ENCODE results near the gene CDK3. TPM values are rescaled to one million over a fixed set of nuclear protein-coding genes. Genes with fewer than 3 reads are reported as not detected.

Gene CDK3
- total RNA-seq, 2 experiments from 2014 or later = 7.3 to 12.8 TPM

- Histone ChIP-seq H3K36me3 (ENCODE audit: insufficient read depth, low read length) (no peaks in the 10 kb centered on the region), H3K79me2 (ENCODE audit: insufficient read depth, low read depth, low read length) (no peaks in the 10 kb centered on the region), H3K27ac (ENCODE audit: low read depth, low read length, poor library complexity, severe bottlenecking) (no peak overlapping the region), H2AFZ (ENCODE audit: low read length) (no peak overlapping the region), H3K4me3 (ENCODE audit: low read depth, low read length, poor library complexity, severe bottlenecking) (no peak overlapping the region), H3K4me2 (ENCODE audit: low read length) (no peak overlapping the region), H3K9me2 (ENCODE audit: insufficient read depth, low read length) (no peaks in the 10 kb centered on the region), H4K20me1 (ENCODE audit: insufficient read depth, low read length) (no peaks in the 10 kb centered on the region), H3K4me1 (ENCODE audit: insufficient read depth, low read length, poor library complexity, severe bottlenecking) (peaks cover 39% of the 10 kb centered on the region), H3K9me3 (ENCODE audit: low read length) (no peaks in the 10 kb centered on the region)
- intact Hi-C loops (cut with micrococcal nuclease; ENCODE audit: unreplicated experiment) = no loop called here
- POLR2A ChIA-PET = interaction anchor here (1.0 to 2.5 kb wide), 2 partner anchors 21 to 53 kb away, joined by 3 to 12 read pairs; partner anchors contain the start of gene SRP68
- CTCF ChIA-PET (ENCODE audit: unreplicated experiment) = interaction anchor here (0.6 to 2.1 kb wide), 5 partner anchors 10 to 289 kb away, joined by 3 to 14 read pairs (median 3); partner anchors contain the start of genes EXOC7 and QRICH2
- DNase-seq (ENCODE audit: low spot score) = no peak
- TF ChIP-seq EZH2phosphoT487 (IDR thresholded peaks at IDR 0.05; ENCODE audit: borderline replicate concordance, low read depth, low read length) = no peak
- TF ChIP-seq CTCF (conservative IDR thresholded peaks at IDR 0.05; ENCODE audit: low read length) = no peak
- no TSS peak for BruUV-seq (replicated peaks)
Measured at GRCh38 chr17:76018801-76019200, 18.1 kb downstream of the CDK3 start.

- BruUV-seq (replicated peaks) = no TSS peak
- POLR2A ChIA-PET = interaction anchor here (0.6 to 2.5 kb wide), 11 partner anchors 9 to 235 kb away, joined by 3 to 12 read pairs (median 3); partner anchors contain the start of genes SRP68 and UNK
Measured at GRCh38 chr17:76019833-76020467, 19.3 kb downstream of the CDK3 start.

More at GRCh38 chr17:76019833-76020467, 19.3 kb downstream of the CDK3 start:
- Histone ChIP-seq H3K4me2 (ENCODE audit: low read length) (peak overlapping the region; percentile 64), H3K79me2 (ENCODE audit: insufficient read depth, low read depth, low read length) (no peaks in the 10 kb centered on the region), H2AFZ (ENCODE audit: low read length) (peak overlapping the region; percentile 37; the same call in 1 of the 2 replicates), H3K9me2 (ENCODE audit: insufficient read depth, low read length) (no peaks in the 10 kb centered on the region), H3K27ac (ENCODE audit: low read depth, low read length, poor library complexity, severe bottlenecking) (peak overlapping the region; percentile 6), H3K4me1 (ENCODE audit: insufficient read depth, low read length, poor library complexity, severe bottlenecking) (peaks cover 31% of the 10 kb centered on the region), H3K9me3 (ENCODE audit: low read length) (no peaks in the 10 kb centered on the region), H3K4me3 (ENCODE audit: low read depth, low read length, poor library complexity, severe bottlenecking) (peak overlapping the region; percentile 49), H4K20me1 (ENCODE audit: insufficient read depth, low read length) (no peaks in the 10 kb centered on the region), H3K36me3 (ENCODE audit: insufficient read depth, low read length) (no peaks in the 10 kb centered on the region)
- TF ChIP-seq CTCF (conservative IDR thresholded peaks at IDR 0.05; ENCODE audit: low read length) (no peak), EZH2phosphoT487 (IDR thresholded peaks at IDR 0.05; ENCODE audit: borderline replicate concordance, low read depth, low read length) (no peak)
- peak; percentile 53 for DNase-seq (ENCODE audit: low spot score)
- intact Hi-C loops (cut with micrococcal nuclease; ENCODE audit: unreplicated experiment) = no loop called here
- CTCF ChIA-PET (ENCODE audit: unreplicated experiment) = interaction anchor here (0.5 to 2.1 kb wide), 7 partner anchors 9 to 288 kb away, joined by 3 to 14 read pairs (median 4); partner anchors contain the start of genes EXOC7 and QRICH2
